ENCODE results near the gene ATP5F1A.
A peak's percentile ranks its signal among the peaks of the same experiment; 100 is the strongest.

ATP5F1A gene

DNA sequence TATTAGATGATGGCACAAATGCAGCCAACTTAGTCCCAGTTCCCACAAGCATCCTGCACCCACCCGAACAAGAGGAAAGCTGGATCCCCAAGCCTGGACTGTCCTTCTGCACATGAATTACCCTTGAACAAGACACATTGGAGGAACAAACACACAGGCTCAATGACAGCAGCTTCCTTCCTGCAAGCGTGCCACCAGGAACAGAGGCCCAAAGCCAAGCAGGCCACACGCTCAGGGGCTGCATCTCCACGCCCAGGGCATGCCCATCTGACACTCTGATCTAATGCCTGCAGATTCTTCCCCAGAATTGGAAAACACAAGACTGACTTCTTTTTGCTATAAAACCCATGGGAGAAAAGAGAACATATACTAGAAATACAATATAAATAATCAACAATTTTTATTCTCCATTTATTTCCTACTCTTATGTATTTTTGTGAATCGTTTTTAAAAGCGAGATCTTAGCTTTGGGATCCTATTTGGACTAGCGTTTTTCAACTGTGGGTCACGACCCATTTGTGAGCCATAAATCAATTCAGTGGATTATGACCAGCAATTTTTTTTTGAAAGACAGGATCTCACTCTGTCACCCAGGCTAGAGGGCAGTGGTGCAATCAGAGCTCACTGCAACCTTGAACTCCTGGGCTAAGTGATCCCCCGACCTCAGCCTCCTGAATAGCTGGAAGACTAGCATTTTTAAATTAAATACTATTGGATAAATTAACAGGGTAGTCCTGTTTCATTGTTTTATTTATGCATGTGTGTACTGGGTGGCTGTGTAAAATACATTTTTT, 60.4 kb downstream of the ATP5F1A start:
- no peak for DNase-seq (ENCODE audit: low read depth)
- no peak overlapping the region for H3K4me3 ChIP-seq (ENCODE audit: control insufficient read depth, low read depth, low read length)
- TF ChIP-seq, protein P1, sequence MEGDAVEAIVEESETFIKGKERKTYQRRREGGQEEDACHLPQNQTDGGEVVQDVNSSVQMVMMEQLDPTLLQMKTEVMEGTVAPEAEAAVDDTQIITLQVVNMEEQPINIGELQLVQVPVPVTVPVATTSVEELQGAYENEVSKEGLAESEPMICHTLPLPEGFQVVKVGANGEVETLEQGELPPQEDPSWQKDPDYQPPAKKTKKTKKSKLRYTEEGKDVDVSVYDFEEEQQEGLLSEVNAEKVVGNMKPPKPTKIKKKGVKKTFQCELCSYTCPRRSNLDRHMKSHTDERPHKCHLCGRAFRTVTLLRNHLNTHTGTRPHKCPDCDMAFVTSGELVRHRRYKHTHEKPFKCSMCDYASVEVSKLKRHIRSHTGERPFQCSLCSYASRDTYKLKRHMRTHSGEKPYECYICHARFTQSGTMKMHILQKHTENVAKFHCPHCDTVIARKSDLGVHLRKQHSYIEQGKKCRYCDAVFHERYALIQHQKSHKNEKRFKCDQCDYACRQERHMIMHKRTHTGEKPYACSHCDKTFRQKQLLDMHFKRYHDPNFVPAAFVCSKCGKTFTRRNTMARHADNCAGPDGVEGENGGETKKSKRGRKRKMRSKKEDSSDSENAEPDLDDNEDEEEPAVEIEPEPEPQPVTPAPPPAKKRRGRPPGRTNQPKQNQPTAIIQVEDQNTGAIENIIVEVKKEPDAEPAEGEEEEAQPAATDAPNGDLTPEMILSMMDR (IDR thresholded peaks at IDR 0.05; ENCODE audit: control insufficient read depth, insufficient read depth, low read depth, low read length, missing control alignments), result no peak

DNA sequence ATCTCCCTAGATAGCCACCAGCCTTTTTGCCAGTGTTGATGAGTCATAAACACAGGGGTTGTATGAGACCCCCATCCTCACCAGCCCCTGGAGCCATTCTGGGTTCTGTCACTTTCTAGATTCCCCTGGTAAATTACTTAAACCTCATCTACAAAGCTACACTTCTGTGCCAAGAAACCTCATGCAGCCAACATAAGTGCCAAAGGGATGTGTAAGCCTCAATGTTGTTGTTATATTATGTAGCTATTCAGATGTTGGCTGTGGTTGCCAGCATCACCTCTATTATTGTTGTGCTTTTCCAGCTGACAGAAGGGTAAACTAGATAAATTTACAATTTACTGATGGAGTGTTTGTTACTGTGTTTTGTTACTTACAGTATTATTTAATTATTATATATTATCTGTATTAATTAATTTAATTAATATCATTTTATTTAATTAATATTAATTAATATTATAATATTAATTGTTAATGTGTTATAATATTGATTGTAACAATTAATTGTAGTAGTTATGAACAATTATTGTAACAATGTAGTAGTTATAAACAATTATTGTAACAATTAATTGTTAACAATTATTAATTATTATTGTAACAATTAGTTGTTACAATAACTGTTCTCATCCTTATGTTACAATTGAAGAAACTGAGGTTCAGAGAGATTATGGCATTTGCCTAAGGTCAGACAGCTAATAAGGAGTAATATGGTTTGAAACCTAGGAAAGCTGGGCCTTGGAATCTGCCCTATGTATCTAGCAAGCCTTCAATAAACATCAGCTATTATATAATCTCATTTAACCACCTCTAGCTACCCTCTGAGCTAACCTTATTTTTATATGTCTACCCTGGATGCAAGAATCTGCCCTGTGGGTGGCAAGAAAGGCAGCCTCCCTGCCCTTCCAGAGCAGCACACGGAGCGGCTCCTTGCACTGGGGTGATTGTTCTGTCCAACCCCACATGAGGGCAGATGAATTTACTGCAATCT, 62.1 kb downstream of the ATP5F1A start:
- TF ChIP-seq, protein P1 (IDR thresholded peaks at IDR 0.05; ENCODE audit: control insufficient read depth, insufficient read depth, low read depth, low read length, missing control alignments), result no peak
- H3K4me3 ChIP-seq (ENCODE audit: control insufficient read depth, low read depth, low read length), result no peak overlapping the region
- DNase-seq (ENCODE audit: low read depth), result no peak

DNA sequence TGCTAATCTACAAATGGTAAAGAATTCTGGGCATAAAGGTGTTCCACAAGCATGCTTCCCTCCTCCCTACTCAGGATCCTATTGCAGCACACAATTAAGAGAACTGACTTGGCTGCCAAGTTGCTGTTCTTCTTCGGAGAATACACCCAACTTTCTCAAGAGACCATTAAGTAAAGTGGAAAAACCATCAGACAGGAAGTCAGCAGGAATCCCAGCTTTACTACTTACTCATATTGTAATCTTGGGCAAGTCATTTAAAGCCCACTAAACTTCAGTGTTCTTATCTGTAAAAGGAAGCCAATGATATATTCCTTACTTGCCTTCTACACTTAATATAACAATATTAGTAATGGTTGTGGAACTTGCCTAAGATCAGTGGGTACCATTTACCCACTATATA, 63.9 kb downstream of the ATP5F1A start:
- peak; percentile 33 for DNase-seq (ENCODE audit: low read depth)
- TF ChIP-seq, protein P1 (IDR thresholded peaks at IDR 0.05; ENCODE audit: control insufficient read depth, insufficient read depth, low read depth, low read length, missing control alignments), result no peak
- no peak overlapping the region for H3K4me3 ChIP-seq (ENCODE audit: control insufficient read depth, low read depth, low read length)

DNA sequence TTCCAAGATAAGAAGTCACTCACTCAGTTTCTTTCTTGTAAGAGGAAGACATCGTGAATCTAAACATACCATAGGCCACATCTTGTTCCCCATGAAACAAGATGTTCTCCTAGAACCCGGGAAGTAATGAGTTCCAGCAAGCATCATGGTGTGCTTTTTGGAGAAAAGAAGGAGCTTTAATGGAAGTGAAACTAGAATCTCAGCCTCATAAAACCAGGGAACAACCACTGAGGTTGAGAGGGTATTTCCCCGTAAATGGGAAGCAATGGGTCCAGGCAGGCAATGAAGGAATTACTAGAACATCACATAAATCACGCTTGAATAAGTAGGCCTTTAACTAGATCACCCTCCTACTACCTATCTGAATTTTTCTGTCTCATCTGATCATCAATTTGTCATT, 66.4 kb downstream of the ATP5F1A start:
- TF ChIP-seq, protein P1 (IDR thresholded peaks at IDR 0.05; ENCODE audit: control insufficient read depth, insufficient read depth, low read depth, low read length, missing control alignments), result no peak
- no peak for DNase-seq (ENCODE audit: low read depth)
- H3K4me3 ChIP-seq (ENCODE audit: control insufficient read depth, low read depth, low read length), result no peak overlapping the region

Data from AG09309 (cell line).